HepG2 (cell line): ENCODE results near the gene TNNI3. TPM values are rescaled to one million over a fixed set of nuclear protein-coding genes. Genes with fewer than 3 reads are reported as not detected.

Source experiments
- ATAC-seq: fragments of 200-7000 bp; cut with Tn5 transposase; 3 replicates; pipeline ENCODE4 v1.9.1; 2020; ENCODE audit warnings: mild to moderate bottlenecking, moderate library complexity
- BruUV-seq: library from RNA; stranded (reverse); fragments of 400-500 nt; replicated peaks from 2 replicates; lab custom pipeline; 2021; lab: Mats Ljungman, UMichigan
- CTCF ChIA-PET: fragments of 300-600 bp; formaldehyde crosslinking; extraction: SDS; loops from one replicate; lab custom pipeline; 2021; ENCODE audit warnings: low total read pairs, inconsistent platforms, low intra/inter-chr PET ratio; lab: Yijun Ruan, JAX
- POLR2A ChIA-PET: fragments of 350-600 bp; sonication (Branson Sonifier 250); formaldehyde crosslinking; loops from one replicate; lab custom pipeline; 2020; ENCODE audit warnings: antibody characterized with exemption, inconsistent platforms; lab: Yijun Ruan, JAX
- DNase-seq: peaks from one replicate; pipeline ENCODE4 v3.0.0-alpha.2; 2015; ENCODE audit warnings: low spot score
- FAIRE-seq: peaks from 3 replicates; lab custom pipeline; 2011; peaks lifted over from hg19 to GRCh38; lab: Jason Lieb, UNC
- H2AFZ ChIP-seq: one replicate; pipeline ENCODE4 v1.6.1; 2011; ENCODE audit warnings: low read length, inconsistent platforms
- H3K27ac ChIP-seq: fragments of 300-600 bp; 3 replicates; pipeline ENCODE4 v1.8.0; 2011; ENCODE audit warnings: mixed run types, mild to moderate bottlenecking, mixed read lengths, low read length, inconsistent platforms; ENCODE audit not compliant: insufficient read depth; ENCODE audit errors: extremely low read length
- H3K27me3 ChIP-seq, 2 experiments: fragments of 200-600 bp in 1 of 2; 2 replicates in 1 of 2; 3 replicates in 1 of 2; pipeline versions ENCODE4 v1.6.0 to v1.8.0; 2011; ENCODE audit warnings: low read length in 2 of 2, mild to moderate bottlenecking in 2 of 2, moderate library complexity in 2 of 2, inconsistent platforms in 1 of 2; ENCODE audit not compliant: insufficient read depth in 2 of 2, control insufficient read depth in 1 of 2
- H3K36me3 ChIP-seq, 2 experiments: fragments of 200-600 bp in 1 of 2; replicated peaks in 1 of 2; 2 replicates in 1 of 2; 3 replicates in 1 of 2; pipeline versions ENCODE4 v1.5.1 to v1.8.0; 2011; ENCODE audit warnings: low read length in 2 of 2, inconsistent platforms in 1 of 2; ENCODE audit not compliant: insufficient read depth in 2 of 2, control insufficient read depth in 1 of 2
- H3K4me1 ChIP-seq: 2 replicates; pipeline ENCODE4 v1.5.1; 2012; ENCODE audit warnings: low read length, inconsistent platforms; ENCODE audit not compliant: insufficient read depth
- H3K4me2 ChIP-seq: 2 replicates; pipeline ENCODE4 v1.6.0; 2011; ENCODE audit warnings: low read depth, low read length, inconsistent platforms
- H3K4me3 ChIP-seq, 3 experiments: fragments of 200-600 bp in 1 of 3; sonication (generic), shearing (Covaris generic) in 1 of 3; replicated peaks in 1 of 3; 2 replicates each; pipeline ENCODE4 v1.5.1; 2011 to 2016; ENCODE audit warnings: low read length in 3 of 3, inconsistent platforms in 2 of 3, low read depth in 2 of 3, mild to moderate bottlenecking in 2 of 3, control low read depth in 1 of 3, mixed read lengths in 1 of 3; ENCODE audit not compliant: insufficient read depth in 1 of 3
- H3K79me2 ChIP-seq: one replicate; pipeline ENCODE4 v1.6.1; 2011; ENCODE audit warnings: low read length, inconsistent platforms; ENCODE audit not compliant: insufficient read depth
- H3K9ac ChIP-seq: 2 replicates; pipeline ENCODE4 v1.6.0; 2011; ENCODE audit warnings: mild to moderate bottlenecking, low read depth, low read length, inconsistent platforms; ENCODE audit not compliant: insufficient read depth
- H3K9me3 ChIP-seq: 2 replicates; pipeline ENCODE4 v1.5.1; 2012; ENCODE audit warnings: mild to moderate bottlenecking, low read length
- H4K20me1 ChIP-seq: 2 replicates; pipeline ENCODE4 v1.6.0; 2011; ENCODE audit warnings: inconsistent platforms, mild to moderate bottlenecking, low read length, moderate library complexity; ENCODE audit not compliant: insufficient read depth
- ATF7-NPFF ChIP-seq: sonication (generic); formaldehyde crosslinking; IDR thresholded peaks from 2 replicates; pipeline ENCODE4 v1.8.1; 2023; ENCODE audit warnings: mild to moderate bottlenecking, low read depth, missing genetic modification reagents, moderate library complexity
- BCL6 ChIP-seq: IDR thresholded peaks from 2 replicates; pipeline ENCODE4 v1.6.1; 2016; ENCODE audit warnings: missing genetic modification reagents, missing compliant biosample characterization
- ETV6 ChIP-seq: sonication (generic); formaldehyde crosslinking; conservative IDR thresholded peaks from 2 replicates; pipeline ENCODE4 v1.4.0; 2020; ENCODE audit warnings: missing genetic modification reagents
- HBP1 ChIP-seq: IDR thresholded peaks from 2 replicates; pipeline ENCODE4 v1.6.1; 2016; ENCODE audit warnings: low read depth, control low read depth
- KAT8 ChIP-seq: IDR thresholded peaks from 2 replicates; pipeline ENCODE4 v1.6.1; 2016; ENCODE audit warnings: missing genetic modification reagents, missing compliant biosample characterization
- KDM5A ChIP-seq: fragments of 200-600 bp; sonication (generic); IDR thresholded peaks from 2 replicates; pipeline ENCODE4 v1.7.0; 2018; ENCODE audit warnings: antibody characterized with exemption, mild to moderate bottlenecking, low read length, borderline replicate concordance
- LRRFIP1 ChIP-seq: sonication (generic); formaldehyde crosslinking; conservative IDR thresholded peaks from 2 replicates; pipeline ENCODE4 v1.4.0; 2020; ENCODE audit warnings: missing genetic modification reagents
- NFKBIZ ChIP-seq: IDR thresholded peaks from 2 replicates; pipeline ENCODE4 v1.6.1; 2018; ENCODE audit warnings: missing genetic modification reagents, missing compliant biosample characterization
- NR3C1 ChIP-seq: sonication (generic); formaldehyde crosslinking; IDR thresholded peaks from 2 replicates; pipeline ENCODE4 v1.4.0; 2020; ENCODE audit warnings: missing genetic modification reagents
- PHF20 ChIP-seq: sonication (generic); formaldehyde crosslinking; IDR thresholded peaks from 2 replicates; pipeline ENCODE4 v1.5.0; 2020; ENCODE audit warnings: mild to moderate bottlenecking, missing genetic modification reagents
- POGZ ChIP-seq: sonication (generic); formaldehyde crosslinking; IDR thresholded peaks from 2 replicates; pipeline ENCODE4 v1.4.0; 2020; ENCODE audit warnings: mild to moderate bottlenecking, missing genetic modification reagents
- TOE1 ChIP-seq: sonication (generic); formaldehyde crosslinking; IDR thresholded peaks from 2 replicates; pipeline ENCODE4 v1.4.0; 2020; ENCODE audit warnings: mild to moderate bottlenecking, missing genetic modification reagents
- ZKSCAN1 ChIP-seq: fragments of 150-350 bp; IDR thresholded peaks from 2 replicates; pipeline ENCODE4 v1.6.1; 2014; ENCODE audit warnings: low read length
- ZNF354B ChIP-seq: sonication (generic); formaldehyde crosslinking; IDR thresholded peaks from 2 replicates; pipeline ENCODE4 v1.8.0; 2022; ENCODE audit warnings: mild to moderate bottlenecking, missing genetic modification reagents
- ZNF44 ChIP-seq: sonication (generic); formaldehyde crosslinking; IDR thresholded peaks from 2 replicates; pipeline ENCODE4 v1.5.1; 2020; ENCODE audit warnings: mild to moderate bottlenecking, missing genetic modification reagents
- ZNF543 ChIP-seq: sonication (generic); formaldehyde crosslinking; IDR thresholded peaks from 2 replicates; pipeline ENCODE4 v1.4.0; 2020; ENCODE audit warnings: mild to moderate bottlenecking, missing genetic modification reagents
- ZSCAN25 ChIP-seq: sonication (generic); formaldehyde crosslinking; IDR thresholded peaks from 2 replicates; pipeline ENCODE4 v1.8.0; 2022; ENCODE audit warnings: mild to moderate bottlenecking, missing genetic modification reagents
- ZSCAN29 ChIP-seq: sonication (generic); formaldehyde crosslinking; conservative IDR thresholded peaks from 2 replicates; pipeline ENCODE4 v1.4.0; 2020; ENCODE audit warnings: mild to moderate bottlenecking, missing genetic modification reagents
- WGBS: methylation state at CpG from one replicate; pipeline ENCODE4 v1.1.6; 2017; ENCODE audit warnings: low lambda C conversion rate; 5-methylcytosine and 5-hydroxymethylcytosine counted together
- in situ Hi-C: cut with HindIII; loops from 2 replicates; pipeline ENCODE4 v1.10.0; 2017; ENCODE audit warnings: low pct_unique_long_range_greater_than_20kb; ENCODE audit not compliant: extremely low pct_ligation_motif_present
- intact Hi-C: fragments of 100-400 bp; cut with micrococcal nuclease; formaldehyde crosslinking; loops from one replicate; pipeline ENCODE4 v1.10.0; 2022; ENCODE audit not compliant: unreplicated experiment
- polyA plus RNA-seq, 8 experiments: library from polyadenylated mRNA; depleted of rRNA in 3 of 8; stranded (reverse) in 7 of 8; unstranded in 1 of 8; fragments of >200 nt; fragmentation: Illumina TruSeq in 4 of 8; extraction: Trizol in 4 of 8; gene quantifications; 2 replicates each; pipeline versions ENCODE4 v1.2.1 to v1.2.3, GENCODE V29; 2011 to 2016; ENCODE audit warnings: low read depth in 4 of 8, missing spikeins in 1 of 8, mixed read lengths in 1 of 8; ENCODE audit not compliant: insufficient read depth in 1 of 8
- total RNA-seq, 5 experiments: library from RNA; depleted of rRNA; stranded (reverse); fragments of >200 nt; fragmentation: Illumina TruSeq; extraction: Trizol; gene quantifications; 2 replicates each; pipeline ENCODE4 v1.2.3, GENCODE V29; 2016; ENCODE audit warnings: low read depth in 1 of 5
- TF ChIP-seq, protein P1 (sequence below): sonication (generic); formaldehyde crosslinking; IDR thresholded peaks from 2 replicates; pipeline ENCODE4 v1.5.0; 2020; ENCODE audit warnings: mild to moderate bottlenecking, missing genetic modification reagents

The TNNI3 gene
- total and polyA plus RNA-seq, 2 of the 13 experiments (the other 11 are each of a cell fraction or from before 2014, with no cell fraction given) = 3.5 to 3.7 TPM

- FAIRE-seq = no peak
- no peak for ATAC-seq
- Histone ChIP-seq H2AFZ (no peak overlapping the region), H3K4me2 (no peak overlapping the region), H3K9me3 (no peaks in the 10 kb centered on the region), H3K9ac (no peak overlapping the region), H4K20me1 (no peaks in the 10 kb centered on the region), H3K4me1 (peaks cover 16% of the 10 kb centered on the region), H3K27me3 (peaks cover 0 to 31% of the 10 kb centered on the region in 2 experiments; a peak in 2 of 5 replicates), H3K36me3 (no peaks in the 10 kb centered on the region), H3K4me3 (no peak overlapping the region), H3K27ac (no peak overlapping the region), H3K79me2 (no peaks in the 10 kb centered on the region)
- ChIA-PET CTCF (no interaction called here), POLR2A (no interaction called here)
- 79% methylated on average over 35 of the region's 61 CpGs for WGBS
- BruUV-seq = no TSS peak
- TF ChIP-seq BCL6 (CRISPR knock-in tag) (no peak), POGZ (no peak), NR3C1 (CRISPR knock-in tag) (no peak), ZNF543 (no peak), TOE1 (CRISPR knock-in tag) (no peak), ZNF44 (CRISPR knock-in tag) (no peak), HBP1 (CRISPR knock-in tag) (no peak), ETV6 (CRISPR knock-in tag) (no peak), ZKSCAN1 (no peak), PHF20 (CRISPR knock-in tag) (no peak), NFKBIZ (CRISPR knock-in tag) (no peak), KAT8 (no peak), ZSCAN25 (no peak), ATF7-NPFF (CRISPR knock-in tag) (no peak), ZNF354B (no peak), KDM5A (no peak), ZSCAN29 (no peak), LRRFIP1 (CRISPR knock-in tag) (no peak)
- TF ChIP-seq, protein P1, sequence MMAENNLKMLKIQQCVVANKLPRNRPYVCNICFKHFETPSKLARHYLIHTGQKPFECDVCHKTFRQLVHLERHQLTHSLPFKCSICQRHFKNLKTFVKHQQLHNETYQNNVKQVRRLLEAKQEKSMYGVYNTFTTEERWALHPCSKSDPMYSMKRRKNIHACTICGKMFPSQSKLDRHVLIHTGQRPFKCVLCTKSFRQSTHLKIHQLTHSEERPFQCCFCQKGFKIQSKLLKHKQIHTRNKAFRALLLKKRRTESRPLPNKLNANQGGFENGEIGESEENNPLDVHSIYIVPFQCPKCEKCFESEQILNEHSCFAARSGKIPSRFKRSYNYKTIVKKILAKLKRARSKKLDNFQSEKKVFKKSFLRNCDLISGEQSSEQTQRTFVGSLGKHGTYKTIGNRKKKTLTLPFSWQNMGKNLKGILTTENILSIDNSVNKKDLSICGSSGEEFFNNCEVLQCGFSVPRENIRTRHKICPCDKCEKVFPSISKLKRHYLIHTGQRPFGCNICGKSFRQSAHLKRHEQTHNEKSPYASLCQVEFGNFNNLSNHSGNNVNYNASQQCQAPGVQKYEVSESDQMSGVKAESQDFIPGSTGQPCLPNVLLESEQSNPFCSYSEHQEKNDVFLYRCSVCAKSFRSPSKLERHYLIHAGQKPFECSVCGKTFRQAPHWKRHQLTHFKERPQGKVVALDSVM (CRISPR knock-in tag) = no peak
- in situ Hi-C loops = no loop called here
- DNase-seq = no peak
- intact Hi-C loops = loop anchor here (2.0 kb wide), 1 partner anchor 21 kb away; no protein-coding TSS in a partner anchor
Measured at GRCh38 chr19:55161571-55162322, 4.2 kb upstream of the TNNI3 start.
